ENCODE results near the gene TRUB1.

TRUB1 gene

GRCh38 chr10:114973306-114973705, 35.3 kb downstream of the TRUB1 start:
- Histone ChIP-seq H3K9me3 (ENCODE audit: control extremely low read depth in 1 of 5, control insufficient read depth in 4 of 5, insufficient read depth in 2 of 5, low read depth in 1 of 5, low read length in 4 of 5) (no peaks in the 10 kb centered on the region), H3K27me3 (replicated peaks in 2 of 5; ENCODE audit: control insufficient read depth in 4 of 5, insufficient read depth in 5 of 5, low read length in 4 of 5) (no peaks in the 10 kb centered on the region), H3K36me3 (ENCODE audit: control insufficient read depth in 4 of 4, insufficient read depth in 4 of 4, low read length in 3 of 4) (peaks cover 2 to 23% (median 4%) of the 10 kb centered on the region in 4 experiments), H3K27ac (ENCODE audit: insufficient read depth in 1 of 2, low read depth in 1 of 2, low read length in 2 of 2, poor library complexity in 1 of 2, severe bottlenecking in 2 of 2) (no peak overlapping the region), H3K4me1 (ENCODE audit: control extremely low read depth in 1 of 4, control insufficient read depth in 4 of 4, insufficient read depth in 4 of 4, low read length in 3 of 4) (no peaks in the 10 kb centered on the region), H3K4me3 (ENCODE audit: control insufficient read depth in 1 of 7, extremely low read depth in 1 of 7, insufficient read depth in 4 of 7, low read depth in 2 of 7, low read length in 6 of 7) (no peak overlapping the region)
- ChIA-PET CTCF (no interaction called here), POLR2A (interaction anchor here (0.9 kb wide), 1 partner anchor 31 kb away, joined by 3 read pairs; no protein-coding TSS in a partner anchor)
- WGBS (ENCODE audit: insufficient coverage): 100% methylated on average over 1 of the region's 5 CpGs
- no peak for DNase-seq

GRCh38 chr10:114973997-114974396, 36.0 kb downstream of the TRUB1 start:
- CTCF ChIA-PET: no interaction called here

GRCh38 chr10:114974625-114975024, 36.6 kb downstream of the TRUB1 start:
- H3K4me1 ChIP-seq (ENCODE audit: control extremely low read depth in 1 of 4, control insufficient read depth in 4 of 4, insufficient read depth in 4 of 4, low read length in 3 of 4): no peaks in the 10 kb centered on the region
- no peak for DNase-seq
- H3K27me3 ChIP-seq (replicated peaks in 2 of 5; ENCODE audit: control insufficient read depth in 4 of 5, insufficient read depth in 5 of 5, low read length in 4 of 5): no peaks in the 10 kb centered on the region
- no peaks in the 10 kb centered on the region for H3K9me3 ChIP-seq (ENCODE audit: control extremely low read depth in 1 of 5, control insufficient read depth in 4 of 5, insufficient read depth in 2 of 5, low read depth in 1 of 5, low read length in 4 of 5)
- H3K36me3 ChIP-seq (ENCODE audit: control insufficient read depth in 4 of 4, insufficient read depth in 4 of 4, low read length in 3 of 4): peaks cover 5 to 23% (median 6%) of the 10 kb centered on the region in 4 experiments
- CTCF ChIA-PET: no interaction called here
- 93% methylated on average over 3 of the region's 5 CpGs for WGBS (ENCODE audit: insufficient coverage)
- H3K27ac ChIP-seq (ENCODE audit: insufficient read depth in 1 of 2, low read depth in 1 of 2, low read length in 2 of 2, poor library complexity in 1 of 2, severe bottlenecking in 2 of 2): no peak overlapping the region
- POLR2A ChIA-PET: no interaction called here
- H3K4me3 ChIP-seq (ENCODE audit: control insufficient read depth in 1 of 7, extremely low read depth in 1 of 7, insufficient read depth in 4 of 7, low read depth in 2 of 7, low read length in 6 of 7): no peak overlapping the region

More at GRCh38 chr10:114973997-114974396, 36.0 kb downstream of the TRUB1 start:
- H3K4me1 ChIP-seq (ENCODE audit: control extremely low read depth in 1 of 4, control insufficient read depth in 4 of 4, insufficient read depth in 4 of 4, low read length in 3 of 4): no peaks in the 10 kb centered on the region
- no peak overlapping the region for H3K4me3 ChIP-seq (ENCODE audit: control insufficient read depth in 1 of 7, extremely low read depth in 1 of 7, insufficient read depth in 4 of 7, low read depth in 2 of 7, low read length in 6 of 7)
- no peak overlapping the region for H3K27ac ChIP-seq (ENCODE audit: insufficient read depth in 1 of 2, low read depth in 1 of 2, low read length in 2 of 2, poor library complexity in 1 of 2, severe bottlenecking in 2 of 2)
- DNase-seq: no peak
- POLR2A ChIA-PET: no interaction called here
- H3K9me3 ChIP-seq (ENCODE audit: control extremely low read depth in 1 of 5, control insufficient read depth in 4 of 5, insufficient read depth in 2 of 5, low read depth in 1 of 5, low read length in 4 of 5): no peaks in the 10 kb centered on the region
- no peaks in the 10 kb centered on the region for H3K27me3 ChIP-seq (replicated peaks in 2 of 5; ENCODE audit: control insufficient read depth in 4 of 5, insufficient read depth in 5 of 5, low read length in 4 of 5)
- H3K36me3 ChIP-seq (ENCODE audit: control insufficient read depth in 4 of 4, insufficient read depth in 4 of 4, low read length in 3 of 4): peaks cover 4 to 23% (median 5%) of the 10 kb centered on the region in 4 experiments

- POLR2A ChIA-PET: no interaction called here
- H3K4me1 ChIP-seq (ENCODE audit: control extremely low read depth in 1 of 4, control insufficient read depth in 4 of 4, insufficient read depth in 4 of 4, low read length in 3 of 4): no peaks in the 10 kb centered on the region
- H3K4me3 ChIP-seq (ENCODE audit: control insufficient read depth in 1 of 7, extremely low read depth in 1 of 7, insufficient read depth in 4 of 7, low read depth in 2 of 7, low read length in 6 of 7): no peak overlapping the region
- CTCF ChIA-PET: no interaction called here
- no peak for DNase-seq
- H3K27me3 ChIP-seq (replicated peaks in 2 of 5; ENCODE audit: control insufficient read depth in 4 of 5, insufficient read depth in 5 of 5, low read length in 4 of 5): no peaks in the 10 kb centered on the region
- H3K36me3 ChIP-seq (ENCODE audit: control insufficient read depth in 4 of 4, insufficient read depth in 4 of 4, low read length in 3 of 4): peaks cover 5 to 27% (median 8%) of the 10 kb centered on the region in 4 experiments
- no peaks in the 10 kb centered on the region for H3K9me3 ChIP-seq (ENCODE audit: control extremely low read depth in 1 of 5, control insufficient read depth in 4 of 5, insufficient read depth in 2 of 5, low read depth in 1 of 5, low read length in 4 of 5)
- 100% methylated on average over 3 of the region's 3 CpGs for WGBS (ENCODE audit: insufficient coverage)
- no peak overlapping the region for H3K27ac ChIP-seq (ENCODE audit: insufficient read depth in 1 of 2, low read depth in 1 of 2, low read length in 2 of 2, poor library complexity in 1 of 2, severe bottlenecking in 2 of 2)
Observed at GRCh38 chr10:114975091-114975490, 37.1 kb downstream of the TRUB1 start.

GRCh38 chr10:114982989-114983388, 45.0 kb downstream of the TRUB1 start:
- DNase-seq: peak in 1 of 3 donors; percentile 10
- CTCF ChIA-PET: interaction anchor here (0.8 kb wide), 1 partner anchor 39 kb away, joined by 3 read pairs; no protein-coding TSS in a partner anchor
- peaks cover 5 to 47% (median 10%) of the 10 kb centered on the region in 4 experiments for H3K36me3 ChIP-seq (ENCODE audit: control insufficient read depth in 4 of 4, insufficient read depth in 4 of 4, low read length in 3 of 4)
- H3K4me1 ChIP-seq (ENCODE audit: control extremely low read depth in 1 of 4, control insufficient read depth in 4 of 4, insufficient read depth in 4 of 4, low read length in 3 of 4): no peaks in the 10 kb centered on the region
- H3K27ac ChIP-seq (ENCODE audit: insufficient read depth in 1 of 2, low read depth in 1 of 2, low read length in 2 of 2, poor library complexity in 1 of 2, severe bottlenecking in 2 of 2): no peak overlapping the region
- H3K27me3 ChIP-seq (replicated peaks in 2 of 5; ENCODE audit: control insufficient read depth in 4 of 5, insufficient read depth in 5 of 5, low read length in 4 of 5): no peaks in the 10 kb centered on the region
- H3K4me3 ChIP-seq (ENCODE audit: control insufficient read depth in 1 of 7, extremely low read depth in 1 of 7, insufficient read depth in 4 of 7, low read depth in 2 of 7, low read length in 6 of 7): no peak overlapping the region
- POLR2A ChIA-PET: no interaction called here
- peaks cover 11 to 45% (median 18%) of the 10 kb centered on the region in 5 experiments for H3K9me3 ChIP-seq (ENCODE audit: control extremely low read depth in 1 of 5, control insufficient read depth in 4 of 5, insufficient read depth in 2 of 5, low read depth in 1 of 5, low read length in 4 of 5)

- ChIA-PET CTCF (no interaction called here), POLR2A (no interaction called here)
- Histone ChIP-seq H3K27me3 (replicated peaks in 2 of 5; ENCODE audit: control insufficient read depth in 4 of 5, insufficient read depth in 5 of 5, low read length in 4 of 5) (no peaks in the 10 kb centered on the region), H3K4me3 (ENCODE audit: control insufficient read depth in 1 of 7, extremely low read depth in 1 of 7, insufficient read depth in 4 of 7, low read depth in 2 of 7, low read length in 6 of 7) (no peak overlapping the region), H3K36me3 (ENCODE audit: control insufficient read depth in 4 of 4, insufficient read depth in 4 of 4, low read length in 3 of 4) (peaks cover 0 to 23% (median 2%) of the 10 kb centered on the region in 4 experiments), H3K9me3 (ENCODE audit: control extremely low read depth in 1 of 5, control insufficient read depth in 4 of 5, insufficient read depth in 2 of 5, low read depth in 1 of 5, low read length in 4 of 5) (peaks cover 10 to 24% (median 13%) of the 10 kb centered on the region in 5 experiments), H3K4me1 (ENCODE audit: control extremely low read depth in 1 of 4, control insufficient read depth in 4 of 4, insufficient read depth in 4 of 4, low read length in 3 of 4) (no peaks in the 10 kb centered on the region), H3K27ac (ENCODE audit: insufficient read depth in 1 of 2, low read depth in 1 of 2, low read length in 2 of 2, poor library complexity in 1 of 2, severe bottlenecking in 2 of 2) (no peak overlapping the region)
- WGBS (ENCODE audit: insufficient coverage): no CpG with 5 or more reads among the region's 1 CpG
- no peak for DNase-seq
Observed at GRCh38 chr10:114987995-114988394, 50.0 kb downstream of the TRUB1 start.

- Histone ChIP-seq H3K27ac (ENCODE audit: insufficient read depth in 1 of 2, low read depth in 1 of 2, low read length in 2 of 2, poor library complexity in 1 of 2, severe bottlenecking in 2 of 2) (no peak overlapping the region), H3K4me1 (ENCODE audit: control extremely low read depth in 1 of 4, control insufficient read depth in 4 of 4, insufficient read depth in 4 of 4, low read length in 3 of 4) (no peaks in the 10 kb centered on the region), H3K4me3 (ENCODE audit: control insufficient read depth in 1 of 7, extremely low read depth in 1 of 7, insufficient read depth in 4 of 7, low read depth in 2 of 7, low read length in 6 of 7) (no peak overlapping the region), H3K36me3 (ENCODE audit: control insufficient read depth in 4 of 4, insufficient read depth in 4 of 4, low read length in 3 of 4) (peaks cover 0 to 4% (median 1%) of the 10 kb centered on the region in 4 experiments), H3K27me3 (replicated peaks in 2 of 5; ENCODE audit: control insufficient read depth in 4 of 5, insufficient read depth in 5 of 5, low read length in 4 of 5) (no peaks in the 10 kb centered on the region), H3K9me3 (ENCODE audit: control extremely low read depth in 1 of 5, control insufficient read depth in 4 of 5, insufficient read depth in 2 of 5, low read depth in 1 of 5, low read length in 4 of 5) (peaks cover 0 to 10% (median 2%) of the 10 kb centered on the region in 5 experiments)
- ChIA-PET CTCF (no interaction called here), POLR2A (no interaction called here)
- DNase-seq: no peak
- WGBS (ENCODE audit: insufficient coverage): 100% methylated on average over 3 of the region's 3 CpGs
Observed at GRCh38 chr10:114990586-114990985, 52.6 kb downstream of the TRUB1 start.

Measured in common myeloid progenitor, CD34-positive (primary cell).